KMS-11 (cell line): ENCODE results near the gene LENEP.

Source experiments
- H2AFZ ChIP-seq: fragments of 200-600 bp; sonication (generic); 2 replicates; pipeline ENCODE4 v1.6.1; 2016; ENCODE audit warnings: antibody characterized with exemption, mixed run types, low read depth
- H3K27ac ChIP-seq: fragments of 200-600 bp; sonication (generic); 2 replicates; pipeline ENCODE4 v1.6.1; 2016; ENCODE audit warnings: mild to moderate bottlenecking, mixed run types
- H3K27me3 ChIP-seq: fragments of 200-600 bp; sonication (generic); 2 replicates; pipeline ENCODE4 v1.6.1; 2017; ENCODE audit warnings: mild to moderate bottlenecking, low read depth, mixed run types, moderate library complexity; ENCODE audit not compliant: insufficient read depth
- H3K36me3 ChIP-seq: fragments of 200-600 bp; sonication (generic); 2 replicates; pipeline ENCODE4 v1.6.1; 2017; ENCODE audit warnings: mild to moderate bottlenecking, mixed run types; ENCODE audit not compliant: insufficient read depth
- H3K4me1 ChIP-seq: fragments of 200-600 bp; sonication (generic); 2 replicates; pipeline ENCODE4 v1.6.1; 2016; ENCODE audit warnings: mild to moderate bottlenecking, low read depth, mixed run types; ENCODE audit not compliant: poor library complexity, severe bottlenecking
- H3K4me2 ChIP-seq: fragments of 200-600 bp; sonication (generic); 2 replicates; pipeline ENCODE4 v1.7.0; 2016; ENCODE audit warnings: mild to moderate bottlenecking, mixed run types
- H3K4me3 ChIP-seq: fragments of 200-600 bp; sonication (generic); IDR thresholded peaks from 2 replicates; pipeline ENCODE4 v1.6.1; 2017; ENCODE audit warnings: low read depth, low read length, mixed read lengths; ENCODE audit not compliant: insufficient read depth
- H3K79me2 ChIP-seq: fragments of 200-600 bp; sonication (generic); 2 replicates; pipeline ENCODE4 v1.6.1; 2016; ENCODE audit warnings: low read depth, mixed run types; ENCODE audit not compliant: insufficient read depth
- H3K9ac ChIP-seq: fragments of 200-600 bp; sonication (generic); 2 replicates; pipeline ENCODE4 v1.6.1; 2016; ENCODE audit warnings: mild to moderate bottlenecking, mixed run types
- H4K20me1 ChIP-seq: fragments of 200-600 bp; sonication (generic); 2 replicates; pipeline ENCODE4 v1.6.1; 2016; ENCODE audit warnings: mild to moderate bottlenecking, mixed run types; ENCODE audit not compliant: insufficient read depth
- TF ChIP-seq, protein P1 (sequence below): fragments of 200-600 bp; sonication (generic); conservative IDR thresholded peaks from 2 replicates; pipeline ENCODE4 v1.6.1; 2017; ENCODE audit warnings: low read depth, mild to moderate bottlenecking, antibody characterized with exemption, low read length, moderate library complexity, mixed read lengths

LENEP gene

DNA sequence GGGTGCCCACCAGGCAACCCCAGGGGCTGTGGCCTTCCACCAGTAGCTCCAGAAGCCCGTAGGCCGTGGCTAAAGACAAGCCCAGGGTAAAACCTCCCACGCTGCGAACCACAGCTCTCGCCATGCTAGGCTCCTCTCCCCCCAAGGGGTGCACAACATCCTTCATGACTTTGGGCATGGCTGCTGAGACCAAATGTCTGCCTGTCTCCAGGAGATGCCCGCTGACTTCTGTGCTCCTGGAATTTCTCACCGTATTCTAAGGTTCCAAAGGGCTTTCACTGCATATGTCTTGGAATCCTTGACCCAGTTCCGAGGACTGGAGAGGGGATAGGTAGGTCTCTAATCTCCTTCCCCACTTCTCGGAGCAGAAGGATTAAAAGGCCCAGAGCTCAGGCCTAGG, 40.1 kb downstream of the LENEP start, which contains the start of the genes DCST1 and DCST2:
Gene DCST1, plus strand, starts transcription at position 301 of the 400 bp plus-strand sequence. CDS start 213 bp downstream, outside the sequence.
Gene DCST2, minus strand, starts transcription at position 258 of the 400 bp plus-strand sequence. Its CDS starts 80 bp downstream, at position 178.
- H3K4me3 ChIP-seq = no peak within 1 kb of the TSS
- TF ChIP-seq, protein P1, sequence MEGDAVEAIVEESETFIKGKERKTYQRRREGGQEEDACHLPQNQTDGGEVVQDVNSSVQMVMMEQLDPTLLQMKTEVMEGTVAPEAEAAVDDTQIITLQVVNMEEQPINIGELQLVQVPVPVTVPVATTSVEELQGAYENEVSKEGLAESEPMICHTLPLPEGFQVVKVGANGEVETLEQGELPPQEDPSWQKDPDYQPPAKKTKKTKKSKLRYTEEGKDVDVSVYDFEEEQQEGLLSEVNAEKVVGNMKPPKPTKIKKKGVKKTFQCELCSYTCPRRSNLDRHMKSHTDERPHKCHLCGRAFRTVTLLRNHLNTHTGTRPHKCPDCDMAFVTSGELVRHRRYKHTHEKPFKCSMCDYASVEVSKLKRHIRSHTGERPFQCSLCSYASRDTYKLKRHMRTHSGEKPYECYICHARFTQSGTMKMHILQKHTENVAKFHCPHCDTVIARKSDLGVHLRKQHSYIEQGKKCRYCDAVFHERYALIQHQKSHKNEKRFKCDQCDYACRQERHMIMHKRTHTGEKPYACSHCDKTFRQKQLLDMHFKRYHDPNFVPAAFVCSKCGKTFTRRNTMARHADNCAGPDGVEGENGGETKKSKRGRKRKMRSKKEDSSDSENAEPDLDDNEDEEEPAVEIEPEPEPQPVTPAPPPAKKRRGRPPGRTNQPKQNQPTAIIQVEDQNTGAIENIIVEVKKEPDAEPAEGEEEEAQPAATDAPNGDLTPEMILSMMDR = no peak
- no peak within 1 kb of the TSS for H3K9ac ChIP-seq
- H3K27ac ChIP-seq = no peak within 1 kb of the TSS
- no peaks in the 10 kb centered on the region for H3K79me2 ChIP-seq
- H4K20me1 ChIP-seq = no peaks in the 10 kb centered on the region
- no peaks in the 10 kb centered on the region for H3K36me3 ChIP-seq
- no peak within 1 kb of the TSS for H3K4me2 ChIP-seq
- peaks cover 47% of the 10 kb centered on the region; the same call in 1 of the 2 replicates for H3K27me3 ChIP-seq
- H3K4me1 ChIP-seq = no peaks in the 10 kb centered on the region
- no peak within 1 kb of the TSS for H2AFZ ChIP-seq

DNA sequence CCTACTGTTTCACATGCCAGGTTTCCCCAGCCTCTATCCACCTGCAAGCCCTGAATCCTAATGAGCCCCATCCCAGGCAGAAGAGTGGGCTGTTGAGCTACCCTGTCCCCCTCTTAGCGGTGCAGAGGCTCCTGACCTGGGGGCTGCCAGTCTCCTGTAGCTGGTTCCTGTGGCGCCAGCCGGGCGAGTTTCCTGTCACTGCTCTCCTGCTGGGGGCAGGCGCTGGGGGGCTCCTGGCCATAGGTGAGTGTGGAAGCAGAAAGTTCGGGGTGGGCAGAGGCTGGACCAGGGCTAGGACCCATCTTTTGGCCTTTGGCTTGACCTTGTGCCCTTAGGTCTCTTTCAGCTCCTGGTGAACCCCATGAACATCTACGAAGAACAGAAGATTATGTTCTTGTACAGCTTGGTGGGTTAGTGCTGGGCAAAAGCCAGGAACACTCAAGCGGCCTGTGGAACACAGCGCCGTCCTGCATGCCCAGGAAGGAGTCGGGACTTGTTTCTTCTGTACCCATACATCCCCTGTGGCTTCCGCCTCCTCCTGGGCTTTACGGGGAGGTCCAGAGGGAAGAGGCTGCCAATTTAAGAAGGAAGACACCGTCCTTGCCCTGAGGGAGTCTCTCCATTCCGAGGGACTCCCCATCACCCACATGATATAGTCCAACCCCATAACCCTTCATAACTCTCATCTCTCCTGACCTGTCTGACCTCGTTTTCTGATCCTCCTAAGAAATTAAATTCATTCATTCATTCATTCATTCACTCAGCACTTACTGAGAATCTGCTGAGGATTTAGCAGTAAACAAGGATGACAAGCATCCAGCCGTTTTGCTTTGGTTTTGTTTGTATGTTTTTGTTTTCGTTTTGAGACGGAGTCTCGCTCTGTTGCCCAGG, 41.2 kb downstream of the LENEP start:
- Histone ChIP-seq H3K4me1 (peaks cover 5% of the 10 kb centered on the region), H3K79me2 (no peaks in the 10 kb centered on the region), H3K36me3 (no peaks in the 10 kb centered on the region), H3K27ac (no peak overlapping the region), H3K27me3 (peaks cover 46% of the 10 kb centered on the region; the same call in 1 of the 2 replicates), H3K9ac (no peak overlapping the region), H3K4me3 (no peak overlapping the region), H4K20me1 (no peaks in the 10 kb centered on the region), H2AFZ (no peak overlapping the region), H3K4me2 (no peak overlapping the region)
- TF ChIP-seq, protein P1 = no peak

DNA sequence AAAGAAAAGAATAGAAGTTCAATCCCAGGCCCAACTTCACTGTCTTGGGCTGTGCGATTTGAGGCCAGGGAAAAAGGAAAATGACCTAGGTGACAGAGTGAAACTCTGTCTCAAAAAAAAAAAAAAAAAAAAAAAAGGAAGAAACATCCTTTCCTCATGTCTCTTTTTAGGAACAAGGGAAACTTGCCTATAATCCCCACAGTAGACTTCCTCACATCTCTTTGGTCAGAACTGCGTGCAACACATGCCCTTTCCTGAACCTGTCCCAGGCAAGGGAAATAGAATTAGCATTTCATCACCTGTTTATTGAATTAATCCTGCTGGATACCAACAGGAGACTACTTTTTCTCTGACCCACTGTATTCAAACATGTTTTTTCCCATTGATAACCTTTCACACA, 42.5 kb downstream of the LENEP start:
- TF ChIP-seq, protein P1 = no peak
- no peak overlapping the region for H3K4me2 ChIP-seq
- no peaks in the 10 kb centered on the region for H3K36me3 ChIP-seq
- no peak overlapping the region for H3K27ac ChIP-seq
- peaks cover 33% of the 10 kb centered on the region; the same call in 1 of the 2 replicates for H3K27me3 ChIP-seq
- no peaks in the 10 kb centered on the region for H3K79me2 ChIP-seq
- H2AFZ ChIP-seq = no peak overlapping the region
- peaks cover 5% of the 10 kb centered on the region for H3K4me1 ChIP-seq
- H4K20me1 ChIP-seq = no peaks in the 10 kb centered on the region
- H3K9ac ChIP-seq = no peak overlapping the region
- H3K4me3 ChIP-seq = no peak overlapping the region

DNA sequence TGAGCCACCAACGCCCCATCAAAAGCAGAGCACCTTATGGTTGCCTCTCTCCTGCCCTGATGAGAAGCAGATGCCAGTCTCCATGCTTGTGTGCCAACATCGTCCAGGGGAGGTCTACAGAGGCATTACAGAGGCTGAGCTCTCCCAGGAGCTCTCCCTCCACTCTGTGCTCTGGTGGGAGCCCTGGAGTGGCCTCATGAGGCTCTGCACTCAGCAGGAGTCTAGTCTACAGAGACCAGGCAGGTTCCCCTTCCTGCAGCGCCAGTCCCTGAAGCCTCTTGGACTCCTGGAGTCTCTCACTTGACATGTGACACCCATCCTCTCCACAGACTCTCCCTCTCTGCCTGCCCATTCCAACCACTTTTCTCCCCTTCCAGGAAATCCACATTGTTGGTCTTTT, 43.7 kb downstream of the LENEP start:
- no peak overlapping the region for H3K27ac ChIP-seq
- H4K20me1 ChIP-seq = no peaks in the 10 kb centered on the region

More for the DNA sequence above, 43.7 kb downstream of the LENEP start:
- H3K36me3 ChIP-seq = no peaks in the 10 kb centered on the region
- no peak overlapping the region for H3K9ac ChIP-seq
- TF ChIP-seq, protein P1 = no peak
- no peak overlapping the region for H3K4me2 ChIP-seq
- peaks cover 27% of the 10 kb centered on the region; the same call in 1 of the 2 replicates for H3K27me3 ChIP-seq
- H3K79me2 ChIP-seq = no peaks in the 10 kb centered on the region
- peaks cover 5% of the 10 kb centered on the region for H3K4me1 ChIP-seq
- no peak overlapping the region for H2AFZ ChIP-seq
- H3K4me3 ChIP-seq = no peak overlapping the region
